Suprapubic skin (tissue), 3 donors: ENCODE data around the gene OR4A47.
"Not testable (repeated sequence)": the region's sequence is repeated elsewhere in the genome, so short reads cannot be mapped to it uniquely, and the experiment has no call there.

Experiments
- POLR2A ChIP-seq, 2 donors: fragments of 450-650 bp; IDR thresholded peaks; one replicate each; pipeline ENCODE4 v1.6.1; 2017; ENCODE audit warnings: antibody characterized with exemption in 2 of 2, mild to moderate bottlenecking in 2 of 2, moderate library complexity in 2 of 2
- TF ChIP-seq, protein P1 (sequence below), 2 donors: fragments of 200-600 bp in 1 of 2; fragments of 450-650 bp in 1 of 2; sonication (generic) in 1 of 2; IDR thresholded peaks; one replicate each; pipeline ENCODE4 v1.5.1; 2016 to 2019; ENCODE audit warnings: antibody characterized with exemption in 2 of 2, mild to moderate bottlenecking in 1 of 2, moderate library complexity in 1 of 2

DNA sequence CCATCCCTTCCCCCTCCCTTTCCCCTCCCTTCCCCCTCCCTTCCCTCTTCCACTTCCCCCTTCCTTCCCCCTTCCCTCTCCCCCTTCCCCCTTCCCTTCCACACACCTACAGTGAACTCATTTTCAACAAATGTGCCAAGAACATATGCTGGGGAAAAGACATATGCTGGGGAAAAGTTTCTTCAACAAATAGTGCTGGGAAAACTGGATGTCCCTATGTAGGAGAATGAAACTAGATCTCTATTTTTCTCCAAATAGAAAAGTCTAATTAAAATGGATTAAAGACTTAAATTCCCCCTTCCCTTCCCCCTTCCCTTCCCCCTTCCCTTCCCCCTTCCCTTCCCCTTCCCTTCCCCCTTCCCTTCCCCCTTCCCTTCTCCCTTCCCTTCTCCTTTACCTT lies 17.6 kb downstream of the OR4A47 start:
- TF ChIP-seq, protein P1, sequence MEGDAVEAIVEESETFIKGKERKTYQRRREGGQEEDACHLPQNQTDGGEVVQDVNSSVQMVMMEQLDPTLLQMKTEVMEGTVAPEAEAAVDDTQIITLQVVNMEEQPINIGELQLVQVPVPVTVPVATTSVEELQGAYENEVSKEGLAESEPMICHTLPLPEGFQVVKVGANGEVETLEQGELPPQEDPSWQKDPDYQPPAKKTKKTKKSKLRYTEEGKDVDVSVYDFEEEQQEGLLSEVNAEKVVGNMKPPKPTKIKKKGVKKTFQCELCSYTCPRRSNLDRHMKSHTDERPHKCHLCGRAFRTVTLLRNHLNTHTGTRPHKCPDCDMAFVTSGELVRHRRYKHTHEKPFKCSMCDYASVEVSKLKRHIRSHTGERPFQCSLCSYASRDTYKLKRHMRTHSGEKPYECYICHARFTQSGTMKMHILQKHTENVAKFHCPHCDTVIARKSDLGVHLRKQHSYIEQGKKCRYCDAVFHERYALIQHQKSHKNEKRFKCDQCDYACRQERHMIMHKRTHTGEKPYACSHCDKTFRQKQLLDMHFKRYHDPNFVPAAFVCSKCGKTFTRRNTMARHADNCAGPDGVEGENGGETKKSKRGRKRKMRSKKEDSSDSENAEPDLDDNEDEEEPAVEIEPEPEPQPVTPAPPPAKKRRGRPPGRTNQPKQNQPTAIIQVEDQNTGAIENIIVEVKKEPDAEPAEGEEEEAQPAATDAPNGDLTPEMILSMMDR (IDR thresholded peaks at IDR 0.05), result not testable (repeated sequence)
- not testable (repeated sequence) for TF ChIP-seq POLR2A (IDR thresholded peaks at IDR 0.05)
